ENCODE data around the gene PSMD1. TPM values are rescaled to one million over a fixed set of nuclear protein-coding genes. Genes with fewer than 3 reads are reported as not detected.
"Not testable (repeated sequence)": the region's sequence is repeated elsewhere in the genome, so short reads cannot be mapped to it uniquely, and the experiment has no call there.

PSMD1 gene
- total RNA-seq, 2 donors from 2014 or later, result 47.1 to 73.1 TPM

GRCh38 chr2:231190531-231191197 lies 134.0 kb downstream of the PSMD1 start:
- no peak for TF ChIP-seq POLR2AphosphoS5 (IDR thresholded peaks at IDR 0.05)
- TF ChIP-seq, protein P1, sequence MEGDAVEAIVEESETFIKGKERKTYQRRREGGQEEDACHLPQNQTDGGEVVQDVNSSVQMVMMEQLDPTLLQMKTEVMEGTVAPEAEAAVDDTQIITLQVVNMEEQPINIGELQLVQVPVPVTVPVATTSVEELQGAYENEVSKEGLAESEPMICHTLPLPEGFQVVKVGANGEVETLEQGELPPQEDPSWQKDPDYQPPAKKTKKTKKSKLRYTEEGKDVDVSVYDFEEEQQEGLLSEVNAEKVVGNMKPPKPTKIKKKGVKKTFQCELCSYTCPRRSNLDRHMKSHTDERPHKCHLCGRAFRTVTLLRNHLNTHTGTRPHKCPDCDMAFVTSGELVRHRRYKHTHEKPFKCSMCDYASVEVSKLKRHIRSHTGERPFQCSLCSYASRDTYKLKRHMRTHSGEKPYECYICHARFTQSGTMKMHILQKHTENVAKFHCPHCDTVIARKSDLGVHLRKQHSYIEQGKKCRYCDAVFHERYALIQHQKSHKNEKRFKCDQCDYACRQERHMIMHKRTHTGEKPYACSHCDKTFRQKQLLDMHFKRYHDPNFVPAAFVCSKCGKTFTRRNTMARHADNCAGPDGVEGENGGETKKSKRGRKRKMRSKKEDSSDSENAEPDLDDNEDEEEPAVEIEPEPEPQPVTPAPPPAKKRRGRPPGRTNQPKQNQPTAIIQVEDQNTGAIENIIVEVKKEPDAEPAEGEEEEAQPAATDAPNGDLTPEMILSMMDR (IDR thresholded peaks at IDR 0.05), result peak in 1 of 4 experiments; percentile 14
- peak; percentile 50 for DNase-seq (ENCODE audit: low spot score)
- no peaks in the 10 kb centered on the region for H3K4me1 ChIP-seq (replicated peaks)
- peak overlapping the region; percentile 77 to 78 for H3K27ac ChIP-seq
- intact Hi-C loops (cut with DNase I), result no loop called here
- H3K4me3 ChIP-seq, result peak overlapping the region; percentile 24 to 25
- 16% methylated on average over 41 of the region's 42 CpGs for WGBS
- H3K36me3 ChIP-seq, result no peaks in the 10 kb centered on the region
- H3K9me3 ChIP-seq, result no peaks in the 10 kb centered on the region
- no peaks in the 10 kb centered on the region for H3K27me3 ChIP-seq (replicated peaks; ENCODE audit: insufficient read depth)

- Histone ChIP-seq H3K27ac (peak overlapping the region; percentile 54 to 78), H3K27me3 (replicated peaks; ENCODE audit: insufficient read depth) (no peaks in the 10 kb centered on the region), H3K4me1 (replicated peaks) (no peaks in the 10 kb centered on the region), H3K9me3 (no peaks in the 10 kb centered on the region), H3K4me3 (no peak overlapping the region), H3K36me3 (no peaks in the 10 kb centered on the region)
- intact Hi-C loops (cut with DNase I), result loop anchor here (1.0 kb wide), 1 partner anchor 88 kb away; no protein-coding TSS in a partner anchor
- peak; percentile 25 for DNase-seq (ENCODE audit: low spot score)
- 53% methylated on average over 19 of the region's 19 CpGs for WGBS
- TF ChIP-seq POLR2A (IDR thresholded peaks at IDR 0.05), result no peak
- TF ChIP-seq, protein P1 (IDR thresholded peaks at IDR 0.05), result peak in 3 of 4 experiments; percentile 18 to 48 (median 43)
- peak; percentile 36 for TF ChIP-seq POLR2AphosphoS5 (IDR thresholded peaks at IDR 0.05)
Measured at GRCh38 chr2:231191896-231192872, 135.5 kb downstream of the PSMD1 start.

DNA sequence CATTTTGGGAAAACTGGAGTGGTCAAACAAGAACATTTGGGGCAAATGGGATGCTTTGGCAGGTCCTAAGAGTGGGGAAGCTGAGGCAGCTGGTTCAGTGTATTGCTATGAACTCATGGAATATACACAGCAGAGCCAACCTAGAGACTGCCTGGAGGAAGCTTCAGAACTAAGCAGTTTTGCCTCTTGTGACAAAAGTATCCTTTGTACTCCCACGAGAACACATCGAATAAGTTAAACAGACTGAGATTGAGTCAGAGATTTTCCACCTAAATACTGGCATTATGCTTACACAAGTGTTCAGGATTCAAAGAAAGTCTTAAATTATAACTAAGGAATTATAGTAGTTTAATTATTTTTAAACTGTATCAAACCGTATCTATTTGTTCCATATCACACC lies 136.5 kb downstream of the PSMD1 start:
- Histone ChIP-seq H3K27ac (no peak overlapping the region), H3K9me3 (no peaks in the 10 kb centered on the region), H3K36me3 (no peaks in the 10 kb centered on the region), H3K4me1 (replicated peaks) (no peaks in the 10 kb centered on the region), H3K4me3 (no peak overlapping the region), H3K27me3 (replicated peaks; ENCODE audit: insufficient read depth) (no peaks in the 10 kb centered on the region)
- WGBS, result 89% methylated on average over 3 of the region's 3 CpGs
- DNase-seq (ENCODE audit: low spot score), result no peak
- intact Hi-C loops (cut with DNase I), result no loop called here
- TF ChIP-seq POLR2A (IDR thresholded peaks at IDR 0.05), result no peak
- no peak for TF ChIP-seq POLR2AphosphoS5 (IDR thresholded peaks at IDR 0.05)
- TF ChIP-seq, protein P1 (IDR thresholded peaks at IDR 0.05), result no peak

DNA sequence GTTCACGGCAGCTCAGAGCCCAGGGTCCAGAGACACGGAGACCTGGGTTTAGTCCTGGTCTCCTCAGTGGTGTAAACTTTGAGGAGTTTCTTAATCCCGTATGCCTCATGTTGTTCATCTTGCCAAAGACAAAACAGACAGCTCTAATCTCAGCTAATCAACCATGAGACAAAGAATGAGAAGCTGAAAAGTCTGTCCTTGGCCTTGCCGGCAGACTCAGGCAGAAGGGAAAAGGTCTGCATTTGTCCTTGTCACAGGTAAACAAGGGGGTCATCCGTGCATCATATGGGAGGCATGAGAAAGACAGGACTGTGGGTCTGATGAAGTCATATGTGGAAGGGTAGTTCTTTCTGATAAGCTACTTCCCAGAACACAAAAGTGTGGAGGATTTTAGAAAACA lies 139.9 kb downstream of the PSMD1 start:
- no peak overlapping the region for H3K27ac ChIP-seq
- intact Hi-C loops (cut with DNase I), result no loop called here
- 94% methylated on average over 5 of the region's 5 CpGs for WGBS
- H3K4me1 ChIP-seq (replicated peaks), result no peaks in the 10 kb centered on the region
- no peaks in the 10 kb centered on the region for H3K27me3 ChIP-seq (replicated peaks; ENCODE audit: insufficient read depth)
- H3K36me3 ChIP-seq, result no peaks in the 10 kb centered on the region
- no peaks in the 10 kb centered on the region for H3K9me3 ChIP-seq
- H3K4me3 ChIP-seq, result no peak overlapping the region
- DNase-seq (ENCODE audit: low spot score), result no peak
- TF ChIP-seq, protein P1 (IDR thresholded peaks at IDR 0.05), result no peak
- no peak for TF ChIP-seq POLR2AphosphoS5 (IDR thresholded peaks at IDR 0.05)
- no peak for TF ChIP-seq POLR2A (IDR thresholded peaks at IDR 0.05)

GRCh38 chr2:231197196-231197595 lies 140.5 kb downstream of the PSMD1 start:
- H3K27ac ChIP-seq; H3K4me3 ChIP-seq; H3K4me1 ChIP-seq (replicated peaks); intact Hi-C loops (cut with DNase I); H3K27me3 ChIP-seq (replicated peaks; ENCODE audit: insufficient read depth); H3K36me3 ChIP-seq; H3K9me3 ChIP-seq; DNase-seq (ENCODE audit: low spot score): not testable (repeated sequence)
- WGBS, result 93% methylated on average over 7 of the region's 7 CpGs

All from prostate gland (tissue), 2 donors.